Measurements from ENCODE around the gene XDH.

The XDH gene

DNA sequence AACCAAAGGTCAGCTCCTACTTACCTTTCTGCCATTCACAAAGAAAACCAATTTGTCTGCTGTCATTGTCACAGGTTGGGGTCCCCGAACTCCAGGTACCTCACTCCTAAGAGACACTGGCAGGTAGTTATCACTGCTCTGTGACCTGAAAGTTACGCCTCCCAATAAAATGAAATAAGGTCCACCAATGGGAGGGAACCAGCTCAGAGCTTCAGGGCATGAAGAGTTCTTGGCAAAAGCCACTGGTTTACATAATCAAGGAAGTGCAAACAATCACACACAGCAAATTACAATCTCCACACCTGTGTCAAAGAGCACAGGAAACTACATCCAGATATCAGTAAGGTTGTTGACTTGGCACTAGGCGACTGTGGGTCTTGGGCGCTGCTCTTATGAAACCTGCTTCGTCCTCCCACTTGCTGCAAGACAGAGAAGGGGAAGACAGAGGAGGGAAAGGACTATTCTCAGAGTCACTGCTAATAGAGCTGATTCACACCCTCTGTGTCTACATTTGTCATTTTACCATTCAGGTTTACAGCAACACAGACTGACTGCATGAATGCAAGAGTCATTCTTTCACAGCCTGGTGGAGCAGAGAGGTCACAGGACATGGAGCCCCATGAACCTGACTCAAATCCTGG lies at the start of gene XDH:
Gene XDH (minus strand): TSS at position 142 of the 641 bp plus-strand sequence. CDS start 76 bp downstream, at position 66.
- no peak for DNase-seq

DNA sequence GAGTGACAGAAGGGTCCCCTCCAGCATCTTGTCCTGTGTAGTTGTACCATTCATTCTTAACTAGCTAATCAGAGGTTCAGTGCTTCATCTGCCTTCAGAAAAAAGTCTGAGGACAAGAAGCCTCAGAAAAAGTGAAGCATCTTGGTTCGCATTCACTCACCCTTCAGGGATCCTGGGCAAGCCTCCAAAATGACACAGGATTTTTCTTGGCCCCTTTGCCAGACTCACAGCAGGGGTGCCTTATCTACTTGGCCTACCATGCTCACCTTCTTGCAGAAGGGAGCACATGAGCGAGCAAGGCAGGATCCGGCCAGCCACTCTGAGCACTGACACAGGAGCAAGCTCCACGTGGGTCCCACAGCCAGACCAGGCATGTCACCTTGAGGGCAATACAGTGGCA lies 43.1 kb upstream of the XDH start:
- DNase-seq = no peak

DNA sequence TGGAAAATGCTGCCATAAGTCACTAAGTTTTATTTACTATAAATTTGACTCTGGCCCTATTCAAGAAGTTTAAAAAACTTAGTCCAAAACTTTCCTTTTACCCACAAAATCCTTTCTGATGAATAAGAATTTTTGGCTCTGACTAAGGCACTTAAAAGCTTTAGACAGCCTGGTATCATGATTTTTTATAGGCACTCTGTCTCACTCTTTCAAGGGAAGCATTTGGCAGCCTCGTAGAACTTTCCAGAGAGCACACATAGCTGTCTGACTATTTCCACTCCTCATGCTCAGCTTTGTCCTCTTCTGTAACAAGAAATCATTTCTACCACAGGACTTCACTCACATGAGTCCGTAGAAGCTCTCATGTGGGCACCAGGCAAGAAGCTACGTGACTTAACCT lies 32.3 kb upstream of the XDH start:
- DNase-seq = no peak

DNA sequence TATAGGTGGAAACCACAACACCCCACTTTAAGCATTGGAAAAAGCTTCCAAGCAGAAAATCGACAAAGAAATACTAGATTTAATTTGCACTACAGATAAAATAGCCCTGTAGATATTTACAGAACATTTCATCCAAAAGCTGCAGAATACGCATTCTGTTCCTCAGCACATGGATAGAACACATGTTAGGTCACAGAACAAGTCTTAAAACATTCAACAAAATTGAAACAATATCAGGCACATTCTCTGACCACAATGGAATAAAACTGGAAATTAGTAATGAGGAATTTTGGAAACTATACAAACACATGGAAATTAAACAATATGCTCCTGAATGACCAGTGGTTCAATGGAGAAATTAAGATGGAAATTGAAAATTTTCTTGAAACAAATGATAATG lies 27.8 kb upstream of the XDH start:
- no peak for DNase-seq

DNA sequence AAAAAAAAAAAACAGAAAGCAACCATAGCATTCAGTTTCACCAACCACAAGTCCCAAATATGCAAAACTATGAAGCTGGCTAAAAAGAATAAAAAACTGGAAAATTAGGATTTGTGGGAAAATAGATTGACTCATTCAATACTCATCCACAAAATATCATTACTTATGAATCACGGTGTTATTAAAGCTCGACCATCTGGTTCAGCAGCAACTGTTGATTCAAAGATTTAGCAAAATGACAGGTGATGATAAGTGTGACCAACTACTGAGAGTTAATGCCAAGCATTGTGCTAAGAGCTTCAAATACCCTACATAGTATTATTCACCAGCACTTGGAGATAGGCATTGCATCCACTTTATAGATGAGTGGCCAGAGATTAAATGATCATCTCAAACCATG lies 26.2 kb upstream of the XDH start:
- DNase-seq = no peak

DNA sequence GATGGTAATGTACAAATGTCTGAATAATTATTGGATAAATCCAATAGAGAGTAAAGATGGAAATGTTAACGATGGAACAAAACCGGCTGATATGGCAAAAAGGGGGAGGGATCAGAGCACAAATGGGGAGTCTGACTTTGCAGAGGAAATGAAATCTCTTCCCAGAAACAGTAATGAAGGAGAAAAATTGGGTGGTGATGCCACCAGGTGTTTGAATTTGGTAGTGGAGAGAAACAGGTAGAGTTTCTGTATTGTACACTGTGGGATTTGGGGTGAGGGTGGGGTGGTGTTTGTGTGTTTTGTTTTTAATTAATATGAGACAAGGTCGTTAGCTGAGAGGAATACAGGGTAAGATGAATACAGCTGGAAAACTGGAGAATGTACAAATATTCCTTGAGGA lies 20.4 kb upstream of the XDH start:
- DNase-seq = no peak

DNA sequence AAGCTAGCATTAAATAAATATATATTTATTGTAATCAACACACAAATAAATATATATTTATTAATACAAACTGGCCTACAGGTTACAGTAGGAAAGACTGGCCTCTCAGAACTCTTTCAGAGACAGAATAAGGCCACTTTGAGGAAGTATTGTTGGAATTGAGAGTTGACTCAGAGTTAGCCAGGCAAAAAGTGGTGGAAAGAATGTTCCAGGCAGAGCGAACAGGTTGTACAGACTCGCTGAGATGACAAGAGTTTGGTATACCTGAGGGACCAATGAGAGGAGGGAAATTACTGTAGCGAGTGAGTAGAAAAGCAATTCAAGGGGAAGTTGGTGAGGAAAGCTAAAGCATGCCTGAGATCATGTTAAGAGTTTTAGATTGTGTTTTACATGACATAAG lies 19.0 kb upstream of the XDH start:
- DNase-seq = no peak

DNA sequence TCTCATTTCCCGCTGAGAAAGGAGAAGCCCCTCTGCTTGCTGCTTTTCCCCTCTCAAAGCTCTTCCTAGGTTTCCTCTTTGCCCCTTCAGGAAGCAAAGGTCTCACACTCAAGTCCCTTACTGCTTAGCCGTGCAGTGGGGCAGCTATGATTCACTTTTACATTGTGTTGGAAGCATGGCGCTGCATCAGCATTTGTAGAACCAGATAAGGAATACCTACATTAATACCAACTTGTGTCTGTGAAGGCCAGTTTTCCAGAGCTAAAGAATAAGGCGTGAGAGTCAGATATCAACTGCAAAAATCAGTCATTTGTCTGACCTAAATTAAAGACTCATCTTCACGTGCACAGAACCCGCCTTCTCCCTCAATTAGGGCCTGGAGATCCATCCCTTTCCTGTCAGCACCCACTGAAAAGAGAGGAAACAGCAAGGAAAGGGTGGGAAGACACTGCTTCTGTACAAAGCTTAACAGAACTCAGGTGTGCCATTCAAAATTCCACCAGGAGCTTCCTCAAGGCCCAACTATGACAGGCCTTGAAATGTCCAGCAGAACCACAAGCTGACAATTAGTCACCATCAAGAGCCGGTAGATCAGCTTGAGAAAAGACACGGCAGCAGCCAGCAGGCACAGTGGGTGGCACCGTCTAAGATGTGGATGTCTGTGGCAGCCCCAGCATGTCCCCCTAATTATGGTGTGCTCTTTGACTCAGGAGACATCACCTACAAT lies 16.1 kb upstream of the XDH start:
- DNase-seq = no peak

DNA sequence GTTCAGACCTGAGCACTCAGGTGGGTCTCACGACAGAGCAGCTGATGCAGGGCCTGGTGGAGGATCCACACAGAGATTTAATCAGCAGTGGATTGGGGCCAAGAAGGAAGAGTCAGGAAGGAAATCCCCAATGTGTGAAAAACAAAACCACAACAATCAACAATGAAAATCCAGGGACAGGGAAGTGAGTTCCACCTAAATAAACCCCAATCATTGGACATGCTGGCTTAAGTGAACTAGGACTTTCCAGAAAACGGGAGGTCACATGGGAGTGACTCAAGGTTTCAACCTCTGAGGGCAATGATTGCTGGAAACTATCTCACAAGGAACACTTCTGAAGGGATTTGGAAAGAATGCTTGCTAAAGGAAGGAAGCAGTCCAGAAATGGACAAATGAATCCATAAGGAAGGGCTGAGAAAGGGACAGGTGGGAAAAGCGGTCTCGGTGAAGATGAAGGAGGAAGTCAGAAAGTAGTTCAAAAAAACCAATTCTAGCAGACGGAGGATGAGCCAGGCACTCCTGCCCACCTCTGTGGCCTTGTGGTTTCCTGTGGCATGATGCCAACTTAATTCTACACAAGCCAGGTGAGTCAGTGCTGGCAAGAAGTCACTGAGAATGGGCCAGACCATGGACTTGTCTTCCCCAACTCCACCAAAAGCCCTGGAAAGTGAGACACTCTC lies 15.4 kb upstream of the XDH start:
- DNase-seq = peak; percentile 48 to 62

DNA sequence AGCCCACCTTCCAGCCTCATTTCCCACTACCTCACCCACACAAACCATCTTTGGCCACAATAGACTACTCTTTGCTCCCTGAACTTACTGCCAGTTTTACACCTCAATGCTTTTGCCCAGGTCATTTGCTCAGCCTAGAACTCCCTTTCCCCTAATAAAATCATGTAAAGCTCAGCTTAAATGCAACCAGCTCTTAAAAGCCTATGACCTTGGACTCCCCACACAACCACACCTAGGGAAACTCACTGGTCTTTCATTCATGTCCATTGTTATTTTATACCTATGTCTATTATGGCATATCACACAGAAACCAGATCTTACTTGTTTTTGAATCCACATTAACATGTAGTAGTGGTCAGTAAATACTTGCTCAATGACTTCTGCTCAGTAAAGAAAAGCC lies 14.5 kb upstream of the XDH start:
- no peak for DNase-seq

DNA sequence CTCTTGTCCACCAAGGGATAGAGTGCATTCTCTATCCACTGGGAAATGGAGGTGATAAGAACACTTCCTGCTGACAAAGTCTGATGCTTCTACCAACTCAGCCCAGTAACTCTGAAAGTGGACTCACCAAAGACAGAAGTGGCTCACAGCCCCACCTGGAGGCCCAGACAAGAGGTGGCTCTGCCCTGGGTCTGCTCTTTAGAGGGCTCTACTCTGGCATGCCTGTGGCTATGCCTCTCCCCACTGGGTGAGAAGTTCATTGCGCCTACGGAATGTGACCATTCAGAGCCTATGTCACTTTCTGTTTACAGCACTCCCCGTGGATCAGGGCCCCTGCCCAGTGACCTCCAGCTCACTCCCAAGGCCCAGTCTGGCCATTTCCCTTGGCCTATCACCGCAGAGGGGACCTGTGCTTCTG lies 13.5 kb upstream of the XDH start:
- no peak for DNase-seq

DNA sequence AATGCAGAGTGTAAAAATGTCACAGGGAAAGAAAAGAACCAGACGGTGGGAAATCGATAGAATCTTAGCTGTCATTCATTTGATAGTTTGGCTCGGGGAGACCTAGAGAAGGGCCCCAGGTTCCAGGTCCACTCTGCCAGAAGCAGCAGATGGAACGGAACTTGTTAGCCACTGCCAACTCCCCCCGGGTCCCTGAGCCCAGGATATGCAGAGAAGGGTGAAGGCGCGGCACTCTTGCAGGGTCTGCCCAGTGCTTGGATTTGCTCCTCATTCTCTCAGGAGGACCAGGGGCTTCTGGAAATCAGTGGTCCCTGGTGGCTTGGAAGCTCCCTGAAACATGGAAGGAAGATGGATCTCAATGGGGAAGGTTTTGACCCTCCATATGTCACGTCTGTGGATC lies 11.6 kb upstream of the XDH start:
- no peak for DNase-seq

DNA sequence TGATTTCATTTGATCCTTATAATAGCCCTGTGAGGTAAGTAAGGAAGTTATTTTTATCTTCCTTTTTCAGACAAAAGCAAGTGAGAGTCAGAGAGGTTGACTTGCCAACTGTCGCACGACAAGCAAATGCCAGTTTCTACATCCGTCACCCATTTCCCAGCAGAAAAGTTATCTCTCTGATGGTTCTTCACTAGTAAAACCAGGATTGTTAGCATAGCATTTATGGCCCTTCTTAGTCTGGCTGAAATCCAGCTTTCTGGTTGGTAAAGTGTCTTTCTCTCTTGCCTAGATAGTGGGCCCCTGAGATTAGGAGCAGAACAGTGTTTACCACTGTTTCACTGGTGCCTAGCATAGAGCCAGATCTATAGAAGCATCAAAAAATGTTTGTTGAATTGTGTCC lies 7.1 kb upstream of the XDH start:
- no peak for DNase-seq

DNA sequence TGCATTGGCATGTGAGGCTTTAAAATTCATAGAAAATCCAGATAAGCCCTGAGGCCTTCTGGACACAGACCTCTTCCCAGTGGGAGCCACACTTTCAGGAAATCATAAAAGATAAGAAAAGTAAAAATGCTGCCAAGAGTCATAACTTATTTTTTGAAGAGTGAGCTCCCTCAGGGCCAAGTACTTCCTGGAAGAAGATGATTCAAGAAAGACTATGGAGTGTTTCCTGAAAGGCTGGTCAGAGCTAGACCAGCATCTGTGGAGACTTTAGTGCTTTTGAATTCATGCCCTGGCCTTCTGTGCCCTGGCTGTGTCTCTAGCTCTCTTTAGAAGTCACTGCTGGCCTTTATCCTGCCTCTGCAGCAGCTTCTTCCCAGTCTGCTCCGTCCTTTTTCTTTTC lies 6.4 kb upstream of the XDH start:
- no peak for DNase-seq

DNA sequence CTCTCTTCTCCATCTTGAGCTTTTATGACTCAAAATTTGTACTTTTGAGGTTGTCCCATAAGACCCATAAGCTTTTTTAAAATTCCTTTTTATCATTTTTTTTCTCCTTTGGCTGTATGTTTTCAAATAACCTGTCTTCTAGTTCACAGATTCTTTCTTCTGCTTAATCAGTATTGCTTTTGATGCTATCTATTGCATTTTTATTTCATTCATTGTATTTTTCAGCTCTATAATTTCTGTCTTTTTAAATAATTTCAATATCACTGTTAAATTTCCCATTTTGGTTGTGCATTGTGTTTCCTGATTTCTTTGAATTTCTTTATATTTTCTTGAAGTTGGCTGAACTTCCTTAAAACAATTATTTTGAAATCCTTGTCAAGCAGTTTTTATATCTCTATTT lies 4.8 kb upstream of the XDH start:
- no peak for DNase-seq

DNA sequence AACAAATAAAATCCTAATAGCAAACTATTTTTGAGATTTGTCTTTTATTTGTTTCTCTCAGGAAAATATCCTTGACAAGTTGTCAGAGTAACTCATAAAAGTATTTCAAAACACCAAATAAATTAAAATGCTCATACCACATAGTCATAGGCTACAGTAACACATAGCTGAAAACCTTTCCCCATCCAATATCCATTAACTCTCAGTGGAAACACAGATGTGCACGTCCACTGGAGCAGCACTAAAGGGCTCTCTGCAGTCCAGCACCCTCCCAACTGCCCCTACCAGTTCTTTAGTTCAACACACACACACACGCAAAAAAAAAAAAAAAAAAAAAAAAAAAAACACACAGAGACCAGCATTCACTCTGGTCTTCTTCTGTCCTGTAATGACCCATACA lies 879 bp upstream of the XDH start:
- no peak for DNase-seq

DNA sequence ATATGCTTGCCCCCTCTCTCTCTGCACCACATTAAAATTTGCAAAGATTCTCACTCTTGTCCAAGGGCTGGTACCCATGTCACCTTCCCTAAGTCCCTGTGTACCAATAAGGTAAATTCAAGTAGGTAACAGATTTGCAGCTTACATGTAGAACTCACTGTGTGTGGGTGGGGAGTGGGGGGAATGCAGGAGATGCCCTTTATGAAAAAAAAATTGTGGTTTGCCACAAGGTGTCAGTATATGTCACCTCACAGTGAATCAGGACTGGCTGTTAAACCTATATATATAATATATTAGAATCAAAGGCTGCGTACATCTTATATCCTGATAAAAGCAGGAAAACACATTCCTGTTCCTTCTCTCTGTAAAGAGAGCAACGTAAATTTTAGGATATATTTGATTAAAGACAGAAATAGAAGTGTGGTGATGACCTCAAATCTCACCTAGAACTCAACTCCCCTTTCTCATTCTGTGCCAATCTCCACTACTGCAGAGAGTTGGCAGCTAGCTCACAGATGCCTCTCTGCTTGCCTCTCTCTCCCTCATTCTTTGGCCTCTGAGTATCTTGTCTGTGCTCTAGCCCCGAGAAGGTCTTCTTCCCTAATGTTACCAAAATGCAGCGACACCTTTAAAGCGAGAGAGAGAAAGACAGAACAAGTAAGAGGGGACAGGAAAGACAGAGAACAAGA lies 536 bp downstream of the XDH start:
- no peak for DNase-seq

DNA sequence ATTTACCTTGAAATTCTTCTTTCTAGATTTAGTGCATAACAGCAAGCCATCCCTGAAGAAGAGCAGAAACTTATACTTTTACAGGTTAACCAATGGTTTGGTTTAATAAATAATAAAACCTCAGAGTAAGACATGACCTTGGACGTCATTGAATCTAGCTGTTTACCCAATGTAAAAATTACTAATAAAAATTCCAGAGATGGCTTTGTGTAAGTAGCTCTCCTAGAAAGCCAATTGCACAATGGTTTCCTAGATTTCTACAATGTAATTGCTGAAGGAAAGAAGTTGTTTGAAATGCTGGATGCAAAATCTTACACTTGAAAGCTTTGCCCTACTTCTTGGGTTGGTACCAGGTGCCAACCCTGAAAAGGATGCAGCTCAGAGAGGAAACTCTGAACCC lies 1.5 kb downstream of the XDH start:
- DNase-seq = no peak

DNA sequence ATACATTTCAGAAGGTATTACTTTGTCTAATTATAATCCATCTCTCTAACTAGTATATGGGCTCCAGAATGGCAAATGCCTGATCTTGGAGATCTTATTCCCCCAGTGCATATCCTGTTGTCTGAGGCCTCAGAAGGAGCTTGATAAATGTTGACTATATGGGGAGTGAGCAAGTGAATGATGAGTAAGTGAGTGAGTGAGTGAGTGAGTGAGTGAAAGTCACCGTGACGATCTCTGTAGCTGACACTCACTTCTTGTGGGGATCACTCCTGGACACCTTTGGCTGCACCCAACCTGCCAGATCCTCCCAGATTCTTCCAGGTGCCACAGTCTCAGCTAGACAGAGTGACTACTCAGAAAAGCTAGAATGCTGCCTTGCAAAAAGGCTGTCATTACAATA lies 2.8 kb downstream of the XDH start:
- DNase-seq = no peak

DNA sequence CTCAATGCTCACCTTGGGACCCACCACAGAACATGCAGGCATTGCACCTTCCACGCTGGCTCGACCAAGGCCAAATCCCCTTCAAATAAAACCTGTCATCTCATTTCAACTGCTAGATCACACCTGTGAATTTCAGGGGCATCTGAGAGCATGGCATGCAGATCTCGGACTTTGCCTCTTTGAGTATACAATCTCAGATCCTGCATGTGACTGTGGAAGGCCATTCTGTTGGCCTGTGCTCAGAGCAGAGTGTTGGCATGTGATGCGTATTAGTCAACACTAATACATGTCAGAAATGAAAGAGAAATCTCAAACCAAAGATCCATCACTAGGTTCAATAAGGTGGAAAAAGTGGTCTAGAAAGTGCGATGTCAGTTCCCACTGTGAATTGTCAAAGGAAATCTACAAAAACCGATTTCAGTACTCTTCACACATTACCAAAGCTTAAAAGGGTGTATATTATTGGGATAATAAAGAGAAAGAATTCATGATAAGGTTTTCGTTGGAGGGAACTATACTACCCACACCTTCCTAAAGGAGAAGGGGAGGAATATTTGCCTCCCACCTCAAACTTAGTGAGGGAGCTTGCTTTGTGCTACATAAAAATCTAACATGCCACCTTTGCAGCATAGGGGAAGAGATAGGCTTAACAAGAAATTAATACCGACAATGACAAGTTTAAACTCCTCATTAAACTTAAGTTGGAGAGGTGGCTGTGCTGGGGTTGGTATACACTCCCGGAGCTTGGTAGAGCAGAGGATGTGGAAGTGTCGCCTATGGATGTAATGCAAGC lies 7.8 kb downstream of the XDH start:
- no peak for DNase-seq

DNA sequence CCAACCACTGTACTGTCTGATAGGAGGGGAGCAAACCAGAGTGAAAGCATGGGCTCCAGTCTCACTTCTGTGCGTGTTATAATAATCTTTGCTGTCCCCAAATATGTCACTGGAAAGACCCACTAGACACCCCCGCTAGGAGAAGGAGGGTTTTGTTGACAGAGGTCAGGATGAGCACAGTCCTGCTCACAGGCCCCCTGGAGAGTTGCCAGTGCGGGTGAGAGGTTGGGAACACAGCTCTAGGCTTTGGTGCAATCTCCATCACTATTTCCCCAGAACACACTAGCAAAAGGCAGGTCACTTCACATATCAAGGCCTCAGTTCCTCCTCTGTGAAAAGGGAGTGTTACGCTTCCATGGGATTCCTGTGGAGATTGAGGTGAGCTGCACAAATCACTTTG lies 9.7 kb downstream of the XDH start:
- DNase-seq = no peak

DNA sequence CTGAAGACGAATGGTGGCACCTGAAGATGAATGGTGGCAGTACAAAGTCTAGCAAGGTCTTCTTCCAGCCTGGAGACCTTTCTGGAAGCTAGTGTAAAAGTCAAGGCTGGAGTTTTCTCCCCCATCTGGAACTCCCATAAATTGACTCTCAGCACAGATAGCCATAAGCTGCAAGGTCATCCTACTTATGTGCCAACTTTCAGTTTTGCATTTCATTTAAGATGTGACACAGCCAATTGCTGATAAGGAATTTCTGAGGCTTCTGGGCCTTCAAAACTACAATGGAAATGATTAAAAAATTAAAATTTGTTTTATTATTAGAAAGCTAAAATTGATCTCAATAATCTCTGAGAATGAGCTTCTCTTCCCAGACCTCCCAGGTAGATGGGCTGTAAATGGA lies 10.2 kb downstream of the XDH start:
- DNase-seq = no peak

DNA sequence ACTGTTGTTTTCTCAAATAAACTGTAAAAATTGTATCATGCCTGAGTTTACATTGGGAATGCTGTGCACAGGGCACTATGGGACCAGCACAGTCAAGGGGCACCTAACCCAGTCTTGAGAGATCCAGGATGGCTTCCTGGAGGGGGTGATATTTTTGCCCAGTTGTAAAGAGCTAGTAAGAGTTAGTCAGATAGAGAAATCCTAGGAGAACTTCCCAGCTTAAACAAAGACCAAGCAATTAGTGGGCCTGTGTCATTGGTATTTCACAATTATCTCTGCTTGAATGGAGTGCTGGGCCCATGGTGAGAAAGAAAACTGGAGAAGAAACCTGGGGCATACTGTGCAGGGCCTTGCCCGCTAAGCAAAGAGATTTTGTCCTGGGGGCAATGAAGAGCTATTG lies 12.2 kb downstream of the XDH start:
- DNase-seq = no peak

Measured in activated T-cell treated with anti-CD3 and anti-CD28 coated beads, Interleukin-2, amount 50 U/mL, for 48 hours (primary cell).